ENCODE measurements around the gene FUT3.
A peak's percentile ranks its signal among the peaks of the same experiment; 100 is the strongest.

FUT3 gene

DNA sequence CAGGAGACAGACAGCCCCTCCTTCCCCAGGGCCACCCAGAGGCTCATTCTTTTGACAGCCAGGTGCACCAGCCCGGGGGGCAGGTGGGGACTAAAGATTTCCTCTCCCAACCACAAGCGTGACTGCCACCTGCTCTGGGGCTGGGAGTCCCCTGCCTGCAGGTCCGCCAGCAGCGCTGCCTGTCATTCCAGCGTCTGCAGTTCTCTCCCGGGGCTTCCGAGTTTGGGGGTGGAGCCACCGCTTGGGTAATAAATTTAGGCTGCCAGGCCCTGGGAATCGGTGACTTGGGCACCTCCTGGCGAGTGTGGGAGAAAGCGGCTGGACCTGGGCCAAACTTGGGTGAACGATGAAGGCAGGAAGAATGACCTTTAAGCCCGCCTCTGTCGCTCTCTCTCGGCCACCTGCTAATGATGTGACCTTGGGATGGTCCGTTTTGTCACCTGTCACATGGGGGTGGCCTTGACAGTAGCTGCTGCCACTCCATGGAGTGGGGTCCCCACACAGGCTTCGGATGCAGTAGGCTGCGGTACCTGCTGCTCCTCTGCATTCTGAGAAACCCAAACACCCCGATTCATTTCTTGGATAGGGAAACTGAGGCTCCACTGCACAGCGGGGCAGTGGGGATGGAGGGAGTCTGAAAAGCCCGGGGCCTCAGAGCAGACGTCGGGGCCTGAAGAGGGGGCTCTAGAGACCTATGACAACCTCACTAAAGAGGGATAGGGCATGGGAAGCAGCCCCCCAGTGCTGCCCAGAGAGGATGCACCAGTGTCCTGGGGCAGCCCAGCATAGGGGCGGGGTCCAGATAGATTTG lies 24.5 kb downstream of the FUT3 start:
- TF ChIP-seq, protein P1, sequence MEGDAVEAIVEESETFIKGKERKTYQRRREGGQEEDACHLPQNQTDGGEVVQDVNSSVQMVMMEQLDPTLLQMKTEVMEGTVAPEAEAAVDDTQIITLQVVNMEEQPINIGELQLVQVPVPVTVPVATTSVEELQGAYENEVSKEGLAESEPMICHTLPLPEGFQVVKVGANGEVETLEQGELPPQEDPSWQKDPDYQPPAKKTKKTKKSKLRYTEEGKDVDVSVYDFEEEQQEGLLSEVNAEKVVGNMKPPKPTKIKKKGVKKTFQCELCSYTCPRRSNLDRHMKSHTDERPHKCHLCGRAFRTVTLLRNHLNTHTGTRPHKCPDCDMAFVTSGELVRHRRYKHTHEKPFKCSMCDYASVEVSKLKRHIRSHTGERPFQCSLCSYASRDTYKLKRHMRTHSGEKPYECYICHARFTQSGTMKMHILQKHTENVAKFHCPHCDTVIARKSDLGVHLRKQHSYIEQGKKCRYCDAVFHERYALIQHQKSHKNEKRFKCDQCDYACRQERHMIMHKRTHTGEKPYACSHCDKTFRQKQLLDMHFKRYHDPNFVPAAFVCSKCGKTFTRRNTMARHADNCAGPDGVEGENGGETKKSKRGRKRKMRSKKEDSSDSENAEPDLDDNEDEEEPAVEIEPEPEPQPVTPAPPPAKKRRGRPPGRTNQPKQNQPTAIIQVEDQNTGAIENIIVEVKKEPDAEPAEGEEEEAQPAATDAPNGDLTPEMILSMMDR (IDR thresholded peaks at IDR 0.05), result no peak
- Histone ChIP-seq H3K27ac (no peak overlapping the region), H3K27me3 (peaks cover 37% of the 10 kb centered on the region), H3K4me1 (ENCODE audit: control insufficient read depth in 1 of 2, insufficient read depth in 1 of 2, low read depth in 1 of 2, low read length in 1 of 2) (peaks cover 21 to 23% of the 10 kb centered on the region in 2 experiments), H3K4me3 (ENCODE audit: low read depth in 1 of 2, low read length in 1 of 2) (peak overlapping the region; percentile 73 to 83), H3K36me3 (no peaks in the 10 kb centered on the region), H3K9me3 (no peaks in the 10 kb centered on the region)

DNA sequence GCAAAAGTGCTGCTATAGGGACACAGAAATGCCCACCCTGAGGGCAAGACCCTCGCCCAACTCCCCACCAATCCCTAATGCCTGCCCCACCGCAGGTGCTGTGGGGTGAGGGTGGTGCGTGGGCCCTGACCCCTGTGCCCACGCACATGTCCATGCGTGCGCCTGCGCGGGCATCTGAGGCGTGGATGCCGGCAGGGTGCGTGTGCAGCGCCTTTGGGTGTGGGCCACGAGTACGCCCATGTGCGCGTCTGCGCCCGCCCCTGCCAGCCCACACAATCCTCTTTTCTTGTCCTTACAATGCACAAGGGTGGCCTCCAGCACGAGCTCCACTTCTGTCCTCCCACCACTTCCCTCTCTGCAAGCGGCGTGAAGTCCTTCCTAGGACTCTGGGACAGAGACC lies 26.1 kb downstream of the FUT3 start:
- Histone ChIP-seq H3K36me3 (no peaks in the 10 kb centered on the region), H3K27ac (no peak overlapping the region), H3K27me3 (peaks cover 36% of the 10 kb centered on the region), H3K4me1 (ENCODE audit: control insufficient read depth in 1 of 2, insufficient read depth in 1 of 2, low read depth in 1 of 2, low read length in 1 of 2) (peaks cover 21 to 23% of the 10 kb centered on the region in 2 experiments), H3K4me3 (ENCODE audit: low read depth in 1 of 2, low read length in 1 of 2) (no peak overlapping the region), H3K9me3 (no peaks in the 10 kb centered on the region)
- TF ChIP-seq, protein P1 (IDR thresholded peaks at IDR 0.05), result no peak

DNA sequence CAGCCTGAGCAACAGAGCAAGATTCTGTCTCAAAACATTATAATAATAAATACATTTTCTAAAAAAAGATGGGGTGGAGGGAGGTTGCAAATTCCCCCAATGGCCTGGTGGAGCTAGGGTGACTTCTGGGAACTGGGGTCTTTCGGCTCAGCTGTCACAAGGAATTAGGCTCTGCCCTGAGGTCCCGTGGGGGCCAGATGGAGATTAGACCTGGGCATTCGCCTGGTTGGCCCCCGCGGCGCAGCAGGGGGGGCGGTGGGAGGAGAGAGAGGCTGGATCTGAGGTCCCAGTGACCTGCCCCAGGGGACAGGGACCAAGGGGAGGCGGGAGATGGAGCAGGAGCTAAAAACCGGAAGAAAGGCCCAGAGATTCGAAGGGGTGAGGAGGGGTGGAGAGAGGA lies 26.5 kb downstream of the FUT3 start:
- H3K27ac ChIP-seq, result no peak overlapping the region
- no peaks in the 10 kb centered on the region for H3K36me3 ChIP-seq
- TF ChIP-seq, protein P1 (IDR thresholded peaks at IDR 0.05), result no peak
- peaks cover 32% of the 10 kb centered on the region for H3K27me3 ChIP-seq
- H3K4me3 ChIP-seq (ENCODE audit: low read depth in 1 of 2, low read length in 1 of 2), result no peak overlapping the region
- peaks cover 21 to 23% of the 10 kb centered on the region in 2 experiments for H3K4me1 ChIP-seq (ENCODE audit: control insufficient read depth in 1 of 2, insufficient read depth in 1 of 2, low read depth in 1 of 2, low read length in 1 of 2)
- no peaks in the 10 kb centered on the region for H3K9me3 ChIP-seq

DNA sequence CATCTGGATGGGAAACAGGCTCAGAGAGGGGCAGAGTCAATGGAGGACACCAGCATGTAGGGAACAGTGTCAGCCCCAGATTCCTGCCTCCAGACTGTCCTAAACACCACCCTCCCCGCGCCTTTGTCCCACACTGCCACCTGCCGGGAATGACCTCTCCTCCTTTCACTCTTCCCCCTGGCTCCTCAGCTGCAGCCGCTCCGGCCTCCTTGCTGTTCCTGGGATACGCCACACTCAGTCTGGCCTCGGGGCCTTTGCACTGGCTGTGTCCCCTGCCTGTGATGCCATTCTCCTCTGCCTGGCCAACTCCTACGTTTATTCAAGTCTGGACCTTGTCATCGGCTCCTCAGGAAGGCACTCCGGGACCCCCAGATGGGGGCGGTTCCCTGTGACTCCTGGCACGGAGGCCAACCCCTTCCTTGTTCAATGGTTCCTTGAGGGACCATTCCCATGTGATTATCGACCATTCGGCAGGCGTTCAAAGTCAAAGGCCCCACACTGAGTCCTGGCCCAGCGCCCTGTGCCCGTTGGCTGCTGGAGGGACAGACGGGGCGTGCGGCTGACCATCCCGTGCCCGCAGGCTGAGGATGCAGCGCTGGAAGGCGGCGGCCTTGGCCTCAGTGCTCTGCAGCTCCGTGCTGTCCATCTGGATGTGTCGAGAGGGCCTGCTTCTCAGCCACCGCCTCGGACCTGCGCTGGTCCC lies 27.5 kb downstream of the FUT3 start:
- H3K27ac ChIP-seq, result no peak overlapping the region
- TF ChIP-seq, protein P1 (IDR thresholded peaks at IDR 0.05), result no peak
- H3K27me3 ChIP-seq, result peaks cover 22% of the 10 kb centered on the region
- no peaks in the 10 kb centered on the region for H3K36me3 ChIP-seq
- H3K4me3 ChIP-seq (ENCODE audit: low read depth in 1 of 2, low read length in 1 of 2), result no peak overlapping the region
- peaks cover 15 to 17% of the 10 kb centered on the region in 2 experiments for H3K4me1 ChIP-seq (ENCODE audit: control insufficient read depth in 1 of 2, insufficient read depth in 1 of 2, low read depth in 1 of 2, low read length in 1 of 2)
- no peaks in the 10 kb centered on the region for H3K9me3 ChIP-seq

DNA sequence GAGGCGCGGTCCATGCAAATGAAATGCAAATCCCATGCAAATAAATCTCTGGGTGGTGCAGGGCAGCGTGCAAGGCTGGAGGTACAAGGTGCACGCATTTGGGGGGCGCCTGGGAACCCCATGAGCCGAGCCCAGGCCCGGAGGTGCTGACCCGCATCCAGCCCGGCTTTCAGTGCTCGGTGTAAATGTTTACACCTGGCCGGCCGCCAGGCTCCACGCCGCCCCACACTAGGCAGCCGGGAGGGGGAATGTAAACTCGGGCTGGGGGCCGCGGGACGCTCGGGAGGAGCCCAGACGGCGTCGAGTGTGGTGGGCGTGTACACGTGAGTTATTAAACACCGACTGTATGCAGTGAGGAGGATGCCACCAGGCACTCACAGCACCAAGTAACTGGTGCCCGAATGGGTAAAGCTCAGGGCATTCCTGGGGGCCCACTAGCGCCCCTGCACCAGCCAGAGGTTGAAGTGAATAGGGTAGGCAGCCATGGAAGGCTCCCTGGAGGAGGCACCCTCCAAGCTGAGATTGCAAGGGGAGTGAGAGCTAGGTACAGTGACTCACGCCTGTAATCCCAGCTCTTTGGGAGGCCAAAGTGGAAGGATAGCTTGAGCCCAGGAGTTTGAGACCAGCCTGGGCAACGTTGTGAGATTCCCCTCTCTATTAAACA lies 28.9 kb downstream of the FUT3 start:
- Histone ChIP-seq H3K27me3 (peaks cover 14% of the 10 kb centered on the region), H3K27ac (no peak overlapping the region), H3K36me3 (no peaks in the 10 kb centered on the region), H3K4me3 (ENCODE audit: low read depth in 1 of 2, low read length in 1 of 2) (no peak overlapping the region), H3K4me1 (ENCODE audit: control insufficient read depth in 1 of 2, insufficient read depth in 1 of 2, low read depth in 1 of 2, low read length in 1 of 2) (peaks cover 8% of the 10 kb centered on the region in 2 experiments), H3K9me3 (no peaks in the 10 kb centered on the region)
- TF ChIP-seq, protein P1 (IDR thresholded peaks at IDR 0.05), result no peak
